Activated naive CD4-positive, alpha-beta T cell treated with anti-CD3 and anti-CD28 coated beads for 36 hours (primary cell): ENCODE results near the gene RELN. TPM values are rescaled to one million over a fixed set of nuclear protein-coding genes. Genes with fewer than 3 reads are reported as not detected.

ENCODE experiments used
- CTCF ChIA-PET: fragments of 350-600 bp; sonication (Branson Sonifier 250); formaldehyde crosslinking; loops from one replicate; lab custom pipeline; 2021; ENCODE audit warnings: antibody characterized with exemption; lab: Charles Lee
- DNase-seq: peaks from one replicate; pipeline ENCODE4 v3.0.0-alpha.2; 2020
- H3K27ac Mint-ChIP-seq: one replicate; pipeline ENCODE4 v1.8.0; 2021; ENCODE audit warnings: mild to moderate bottlenecking, mixed read lengths
- H3K27me3 Mint-ChIP-seq: one replicate; pipeline ENCODE4 v1.8.0; 2021; ENCODE audit warnings: low read depth, mixed read lengths
- H3K36me3 Mint-ChIP-seq: one replicate; pipeline ENCODE4 v1.8.0; 2021; ENCODE audit warnings: low read depth, mixed read lengths
- H3K4me1 Mint-ChIP-seq: one replicate; pipeline ENCODE4 v1.8.0; 2021; ENCODE audit warnings: low read depth, mixed read lengths
- H3K4me3 Mint-ChIP-seq: one replicate; pipeline ENCODE4 v1.8.0; 2021; ENCODE audit warnings: mild to moderate bottlenecking, moderate library complexity, mixed read lengths
- H3K9me3 Mint-ChIP-seq: one replicate; pipeline ENCODE4 v1.8.0; 2021; ENCODE audit warnings: mixed read lengths
- intact Hi-C: fragments of 100-400 bp; cut with micrococcal nuclease; formaldehyde crosslinking; loops from one replicate; pipeline ENCODE4 v1.15.1; 2023
- total RNA-seq, 2 experiments: library from RNA; stranded (reverse); gene quantifications; one replicate each; pipeline ENCODE4 v1.2.3, GENCODE V29; 2021

RELN gene
- total RNA-seq, 2 experiments from 2014 or later, result not detected

- Mint-ChIP-seq H3K4me3 (no peak overlapping the region), H3K4me1 (no peaks in the 10 kb centered on the region), H3K27ac (no peak overlapping the region), H3K36me3 (no peaks in the 10 kb centered on the region), H3K27me3 (no peaks in the 10 kb centered on the region), H3K9me3 (no peaks in the 10 kb centered on the region)
- CTCF ChIA-PET, result no interaction called here
- intact Hi-C loops, result no loop called here
- DNase-seq, result no peak
Observed at GRCh38 chr7:103704701-103705100, 284.8 kb downstream of the RELN start.

- Mint-ChIP-seq H3K4me3 (no peak overlapping the region), H3K9me3 (no peaks in the 10 kb centered on the region), H3K27me3 (no peaks in the 10 kb centered on the region), H3K27ac (no peak overlapping the region), H3K36me3 (no peaks in the 10 kb centered on the region), H3K4me1 (no peaks in the 10 kb centered on the region)
- intact Hi-C loops, result no loop called here
- CTCF ChIA-PET, result no interaction called here
- no peak for DNase-seq
Observed at GRCh38 chr7:103702982-103703381, 286.5 kb downstream of the RELN start.

GRCh38 chr7:103702454-103702853, 287.0 kb downstream of the RELN start:
- H3K27me3 Mint-ChIP-seq, result no peaks in the 10 kb centered on the region
- CTCF ChIA-PET, result no interaction called here
- no peak overlapping the region for H3K27ac Mint-ChIP-seq
- no peaks in the 10 kb centered on the region for H3K9me3 Mint-ChIP-seq
- no peak for DNase-seq
- no peaks in the 10 kb centered on the region for H3K4me1 Mint-ChIP-seq
- no peak overlapping the region for H3K4me3 Mint-ChIP-seq
- no peaks in the 10 kb centered on the region for H3K36me3 Mint-ChIP-seq
- intact Hi-C loops, result no loop called here

- Mint-ChIP-seq H3K27ac (no peak overlapping the region), H3K4me1 (no peaks in the 10 kb centered on the region), H3K9me3 (no peaks in the 10 kb centered on the region), H3K4me3 (no peak overlapping the region), H3K27me3 (peaks cover 3% of the 10 kb centered on the region), H3K36me3 (no peaks in the 10 kb centered on the region)
- DNase-seq, result no peak
- CTCF ChIA-PET, result no interaction called here
- intact Hi-C loops, result no loop called here
Observed at GRCh38 chr7:103699032-103699431, 290.4 kb downstream of the RELN start.

- CTCF ChIA-PET, result no interaction called here
- intact Hi-C loops, result no loop called here
- no peaks in the 10 kb centered on the region for H3K36me3 Mint-ChIP-seq
- H3K4me1 Mint-ChIP-seq, result no peaks in the 10 kb centered on the region
- H3K27ac Mint-ChIP-seq, result no peak overlapping the region
- H3K9me3 Mint-ChIP-seq, result no peaks in the 10 kb centered on the region
- H3K27me3 Mint-ChIP-seq, result peaks cover 3% of the 10 kb centered on the region
- no peak for DNase-seq
- H3K4me3 Mint-ChIP-seq, result no peak overlapping the region
Observed at GRCh38 chr7:103698064-103698463, 291.4 kb downstream of the RELN start.

- intact Hi-C loops, result no loop called here
- Mint-ChIP-seq H3K36me3 (no peaks in the 10 kb centered on the region), H3K4me3 (no peak overlapping the region), H3K27ac (no peak overlapping the region), H3K4me1 (no peaks in the 10 kb centered on the region), H3K9me3 (no peaks in the 10 kb centered on the region), H3K27me3 (peaks cover 3% of the 10 kb centered on the region)
- no peak for DNase-seq
- CTCF ChIA-PET, result no interaction called here
Observed at GRCh38 chr7:103695521-103695920, 293.9 kb downstream of the RELN start.

- intact Hi-C loops, result no loop called here
- Mint-ChIP-seq H3K27ac (no peak overlapping the region), H3K9me3 (no peaks in the 10 kb centered on the region), H3K36me3 (no peaks in the 10 kb centered on the region), H3K4me3 (no peak overlapping the region), H3K4me1 (no peaks in the 10 kb centered on the region), H3K27me3 (peaks cover 6% of the 10 kb centered on the region)
- CTCF ChIA-PET, result interaction anchor here (0.8 kb wide), 1 partner anchor 12 kb away, joined by 3 read pairs; no protein-coding TSS in a partner anchor
- no peak for DNase-seq
Observed at GRCh38 chr7:103694304-103694703, 295.2 kb downstream of the RELN start.

- Mint-ChIP-seq H3K9me3 (no peaks in the 10 kb centered on the region), H3K27me3 (peaks cover 6% of the 10 kb centered on the region), H3K36me3 (no peaks in the 10 kb centered on the region), H3K27ac (no peak overlapping the region), H3K4me3 (no peak overlapping the region), H3K4me1 (no peaks in the 10 kb centered on the region)
- CTCF ChIA-PET, result no interaction called here
- intact Hi-C loops, result no loop called here
- no peak for DNase-seq
Observed at GRCh38 chr7:103691291-103691690, 298.2 kb downstream of the RELN start.

- no peak overlapping the region for H3K4me3 Mint-ChIP-seq
- intact Hi-C loops, result no loop called here
- no peak overlapping the region for H3K27ac Mint-ChIP-seq
- H3K4me1 Mint-ChIP-seq, result no peaks in the 10 kb centered on the region
- H3K36me3 Mint-ChIP-seq, result no peaks in the 10 kb centered on the region
- H3K9me3 Mint-ChIP-seq, result no peaks in the 10 kb centered on the region
- H3K27me3 Mint-ChIP-seq, result peaks cover 6% of the 10 kb centered on the region
- no peak for DNase-seq
- CTCF ChIA-PET, result no interaction called here
Observed at GRCh38 chr7:103690242-103690974, 299.1 kb downstream of the RELN start.

GRCh38 chr7:103689255-103689654, 300.2 kb downstream of the RELN start:
- H3K36me3 Mint-ChIP-seq, result no peaks in the 10 kb centered on the region
- H3K4me3 Mint-ChIP-seq, result no peak overlapping the region
- no peak for DNase-seq
- CTCF ChIA-PET, result no interaction called here
- no peaks in the 10 kb centered on the region for H3K9me3 Mint-ChIP-seq
- H3K27me3 Mint-ChIP-seq, result peaks cover 6% of the 10 kb centered on the region
- H3K4me1 Mint-ChIP-seq, result no peaks in the 10 kb centered on the region
- intact Hi-C loops, result no loop called here
- H3K27ac Mint-ChIP-seq, result no peak overlapping the region

- Mint-ChIP-seq H3K4me1 (no peaks in the 10 kb centered on the region), H3K4me3 (no peak overlapping the region), H3K9me3 (no peaks in the 10 kb centered on the region), H3K27ac (no peak overlapping the region), H3K36me3 (no peaks in the 10 kb centered on the region), H3K27me3 (peaks cover 6% of the 10 kb centered on the region)
- intact Hi-C loops, result no loop called here
- CTCF ChIA-PET, result no interaction called here
- DNase-seq, result no peak
Observed at GRCh38 chr7:103687951-103688350, 301.5 kb downstream of the RELN start.

- no peaks in the 10 kb centered on the region for H3K4me1 Mint-ChIP-seq
- no peaks in the 10 kb centered on the region for H3K36me3 Mint-ChIP-seq
- intact Hi-C loops, result no loop called here
- H3K4me3 Mint-ChIP-seq, result no peak overlapping the region
- H3K27me3 Mint-ChIP-seq, result peaks cover 6% of the 10 kb centered on the region
- CTCF ChIA-PET, result no interaction called here
- H3K27ac Mint-ChIP-seq, result no peak overlapping the region
- no peak for DNase-seq
- H3K9me3 Mint-ChIP-seq, result no peaks in the 10 kb centered on the region
Observed at GRCh38 chr7:103687272-103687671, 302.2 kb downstream of the RELN start.

- Mint-ChIP-seq H3K9me3 (no peaks in the 10 kb centered on the region), H3K4me3 (no peak overlapping the region), H3K27me3 (peaks cover 6% of the 10 kb centered on the region), H3K36me3 (no peaks in the 10 kb centered on the region), H3K27ac (no peak overlapping the region), H3K4me1 (no peaks in the 10 kb centered on the region)
- intact Hi-C loops, result no loop called here
- CTCF ChIA-PET, result no interaction called here
- no peak for DNase-seq
Observed at GRCh38 chr7:103686763-103687162, 302.7 kb downstream of the RELN start.
